ENCODE measurements around the gene DYRK3. TPM values are rescaled to one million over a fixed set of nuclear protein-coding genes. Genes with fewer than 3 reads are reported as not detected.

Gene DYRK3
- total RNA-seq, 4 donors from 2014 or later: 0.67 to 3.3 (median 0.85) TPM; not detected in 1

DNA sequence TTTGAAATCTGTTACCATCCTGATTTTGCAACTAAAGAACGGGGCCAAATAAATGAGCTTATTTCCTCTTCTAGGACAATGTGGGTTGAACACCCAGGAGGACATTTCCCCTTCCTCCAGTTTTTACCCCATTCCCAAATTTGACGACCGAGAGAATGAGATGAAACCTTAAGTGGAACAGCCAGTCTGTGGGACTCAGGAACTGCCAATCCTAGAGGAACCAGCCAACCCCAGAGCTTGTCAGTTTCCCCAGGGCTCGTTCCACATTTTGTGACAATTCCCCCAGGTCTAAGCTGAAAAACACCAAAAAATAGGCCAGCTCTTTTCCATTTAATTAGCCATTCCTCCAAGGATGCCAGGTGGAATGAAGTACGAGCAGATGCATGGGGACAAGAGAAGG, 28.0 kb downstream of the DYRK3 start:
- Histone ChIP-seq H3K27me3 (no peaks in the 10 kb centered on the region), H3K4me3 (no peak overlapping the region), H3K36me3 (no peaks in the 10 kb centered on the region), H3K9me3 (no peaks in the 10 kb centered on the region), H3K4me1 (peaks cover 2 to 25% (median 8%) of the 10 kb centered on the region in 4 donors), H3K27ac (no peak overlapping the region)
- no peak for TF ChIP-seq POLR2A (IDR thresholded peaks at IDR 0.05)
- TF ChIP-seq CTCF (IDR thresholded peaks at IDR 0.05): no peak
- DNase-seq: no peak

GRCh38 chr1:206663832-206664652, 28.7 kb downstream of the DYRK3 start:
- Histone ChIP-seq H3K27me3 (no peaks in the 10 kb centered on the region), H3K36me3 (no peaks in the 10 kb centered on the region), H3K4me1 (peaks cover 2 to 21% (median 8%) of the 10 kb centered on the region in 4 donors), H3K27ac (peak overlapping the region in 1 of 4 donors; percentile 40), H3K4me3 (peak overlapping the region in 1 of 4 donors; percentile 22), H3K9me3 (no peaks in the 10 kb centered on the region)
- no peak for TF ChIP-seq POLR2A (IDR thresholded peaks at IDR 0.05)
- TF ChIP-seq CTCF (IDR thresholded peaks at IDR 0.05): peak; percentile 80 to 89 (median 86)
- peak in 2 of 3 donors; percentile 60 to 84 for DNase-seq

DNA sequence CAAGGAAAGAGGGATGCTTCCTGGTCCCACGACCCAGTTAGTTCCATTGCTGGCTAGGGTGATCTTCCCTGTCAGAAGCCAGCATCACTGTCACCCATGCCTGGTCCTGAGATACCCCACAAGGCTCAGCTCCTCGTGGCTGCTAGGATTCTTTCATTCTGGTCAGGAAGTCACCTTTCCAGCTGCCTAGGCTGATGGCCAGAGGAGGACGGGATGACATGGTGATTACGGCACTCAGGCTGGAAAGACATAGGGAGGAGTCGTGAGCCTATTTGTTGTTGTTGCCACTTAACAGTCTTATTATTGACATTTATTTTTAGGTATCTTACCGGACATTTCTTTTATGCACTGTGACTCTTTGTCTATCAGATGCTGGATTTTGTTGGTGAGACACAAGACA, 29.4 kb downstream of the DYRK3 start:
- Histone ChIP-seq H3K4me1 (peaks cover 0 to 15% (median 8%) of the 10 kb centered on the region in 4 donors), H3K36me3 (no peaks in the 10 kb centered on the region), H3K9me3 (no peaks in the 10 kb centered on the region), H3K4me3 (no peak overlapping the region), H3K27me3 (no peaks in the 10 kb centered on the region), H3K27ac (peak overlapping the region in 1 of 4 donors; percentile 40)
- TF ChIP-seq CTCF (IDR thresholded peaks at IDR 0.05): no peak
- no peak for TF ChIP-seq POLR2A (IDR thresholded peaks at IDR 0.05)
- DNase-seq: no peak

DNA sequence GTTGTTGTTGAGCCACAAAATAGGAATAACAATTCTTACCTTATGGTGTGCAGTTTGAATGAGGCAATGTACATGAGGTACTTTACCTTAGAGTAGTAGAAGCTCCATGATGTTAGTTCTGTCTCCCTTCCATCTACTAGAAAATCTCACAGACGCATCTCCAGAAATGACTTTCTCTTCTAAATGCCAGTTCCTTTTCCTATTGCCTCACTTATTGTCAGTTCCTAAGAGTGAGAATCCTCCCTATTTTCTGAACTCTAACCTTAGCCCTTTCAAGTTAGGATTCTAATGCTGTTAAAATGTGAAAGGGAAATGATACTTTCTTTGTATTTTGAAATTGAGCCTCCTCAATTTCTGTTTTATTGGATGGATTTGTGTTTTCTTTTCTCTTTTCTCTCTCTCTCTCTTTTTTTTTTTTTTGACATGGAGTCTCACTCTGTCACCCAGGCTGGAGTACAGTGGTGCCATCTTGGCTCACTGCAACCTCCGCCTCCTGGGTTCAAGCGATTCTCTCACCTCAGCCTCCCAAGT, 30.8 kb downstream of the DYRK3 start:
- Histone ChIP-seq H3K27me3 (no peaks in the 10 kb centered on the region), H3K4me3 (no peak overlapping the region), H3K36me3 (no peaks in the 10 kb centered on the region)

More for the DNA sequence above, 30.8 kb downstream of the DYRK3 start:
- no peaks in the 10 kb centered on the region for H3K9me3 ChIP-seq
- no peak for DNase-seq
- H3K27ac ChIP-seq: no peak overlapping the region
- H3K4me1 ChIP-seq: peaks cover 0 to 12% (median 8%) of the 10 kb centered on the region in 4 donors
- no peak for TF ChIP-seq POLR2A (IDR thresholded peaks at IDR 0.05)
- no peak for TF ChIP-seq CTCF (IDR thresholded peaks at IDR 0.05)
